Measurements from ENCODE around the gene CEP295NL. TPM values are rescaled to one million over a fixed set of nuclear protein-coding genes. Genes with fewer than 3 reads are reported as not detected.

The CEP295NL gene
- total and polyA plus RNA-seq, 2 of the 13 experiments (the other 11 are each of a cell fraction or from before 2014, with no cell fraction given): not detected

DNA sequence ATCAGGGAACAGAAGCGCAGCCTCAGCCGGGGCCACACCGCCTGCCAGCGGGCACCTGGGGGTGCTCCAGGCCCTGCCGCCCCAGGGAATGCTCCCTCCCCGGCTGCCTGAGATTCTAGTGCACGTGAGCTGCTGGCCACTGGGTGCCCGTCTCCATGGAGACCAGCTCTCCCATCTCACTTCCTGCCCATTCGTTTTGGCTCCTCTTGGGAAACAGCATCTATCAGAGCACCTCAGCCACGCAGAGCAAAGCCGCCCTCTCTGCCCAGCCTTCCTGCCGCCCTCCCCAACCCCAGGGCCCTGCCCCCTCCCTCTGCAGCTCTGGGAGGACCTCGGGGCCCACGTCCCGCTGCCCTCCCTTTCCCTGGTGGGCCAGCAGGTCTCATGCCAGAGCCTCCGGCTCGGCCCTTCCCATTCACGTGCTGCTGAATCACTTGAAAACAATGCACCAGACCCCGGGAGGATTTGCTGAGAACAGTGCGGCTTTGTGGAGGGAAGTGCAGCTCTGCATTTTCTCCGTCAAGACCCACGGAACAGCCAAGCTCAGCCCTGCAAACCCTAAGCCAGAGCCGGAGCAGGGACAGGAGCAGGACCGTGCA lies 19.4 kb downstream of the CEP295NL start (continued):
- TF ChIP-seq, protein P1, sequence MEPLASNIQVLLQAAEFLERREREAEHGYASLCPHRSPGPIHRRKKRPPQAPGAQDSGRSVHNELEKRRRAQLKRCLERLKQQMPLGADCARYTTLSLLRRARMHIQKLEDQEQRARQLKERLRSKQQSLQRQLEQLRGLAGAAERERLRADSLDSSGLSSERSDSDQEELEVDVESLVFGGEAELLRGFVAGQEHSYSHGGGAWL (CRISPR knock-in tag; IDR thresholded peaks at IDR 0.05): no peak; the same call in 1 of the 2 replicates
- no peak for TF ChIP-seq GATAD1 (CRISPR knock-in tag; IDR thresholded peaks at IDR 0.05)
- no peak for TF ChIP-seq POLR2AphosphoS2 (IDR thresholded peaks at IDR 0.05; ENCODE audit: low read depth, low read length)
- TF ChIP-seq, protein P2, sequence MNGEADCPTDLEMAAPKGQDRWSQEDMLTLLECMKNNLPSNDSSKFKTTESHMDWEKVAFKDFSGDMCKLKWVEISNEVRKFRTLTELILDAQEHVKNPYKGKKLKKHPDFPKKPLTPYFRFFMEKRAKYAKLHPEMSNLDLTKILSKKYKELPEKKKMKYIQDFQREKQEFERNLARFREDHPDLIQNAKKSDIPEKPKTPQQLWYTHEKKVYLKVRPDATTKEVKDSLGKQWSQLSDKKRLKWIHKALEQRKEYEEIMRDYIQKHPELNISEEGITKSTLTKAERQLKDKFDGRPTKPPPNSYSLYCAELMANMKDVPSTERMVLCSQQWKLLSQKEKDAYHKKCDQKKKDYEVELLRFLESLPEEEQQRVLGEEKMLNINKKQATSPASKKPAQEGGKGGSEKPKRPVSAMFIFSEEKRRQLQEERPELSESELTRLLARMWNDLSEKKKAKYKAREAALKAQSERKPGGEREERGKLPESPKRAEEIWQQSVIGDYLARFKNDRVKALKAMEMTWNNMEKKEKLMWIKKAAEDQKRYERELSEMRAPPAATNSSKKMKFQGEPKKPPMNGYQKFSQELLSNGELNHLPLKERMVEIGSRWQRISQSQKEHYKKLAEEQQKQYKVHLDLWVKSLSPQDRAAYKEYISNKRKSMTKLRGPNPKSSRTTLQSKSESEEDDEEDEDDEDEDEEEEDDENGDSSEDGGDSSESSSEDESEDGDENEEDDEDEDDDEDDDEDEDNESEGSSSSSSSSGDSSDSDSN (CRISPR knock-in tag; IDR thresholded peaks at IDR 0.05): peak; percentile 48; the same call in 1 of the 2 replicates
- TF ChIP-seq KDM3A (CRISPR knock-in tag; IDR thresholded peaks at IDR 0.05; ENCODE audit: low read depth): peak; percentile 12; the same call in 1 of the 2 replicates
- TF ChIP-seq JUNB (CRISPR knock-in tag; IDR thresholded peaks at IDR 0.05; ENCODE audit: borderline replicate concordance): no peak
- TF ChIP-seq, protein P3, sequence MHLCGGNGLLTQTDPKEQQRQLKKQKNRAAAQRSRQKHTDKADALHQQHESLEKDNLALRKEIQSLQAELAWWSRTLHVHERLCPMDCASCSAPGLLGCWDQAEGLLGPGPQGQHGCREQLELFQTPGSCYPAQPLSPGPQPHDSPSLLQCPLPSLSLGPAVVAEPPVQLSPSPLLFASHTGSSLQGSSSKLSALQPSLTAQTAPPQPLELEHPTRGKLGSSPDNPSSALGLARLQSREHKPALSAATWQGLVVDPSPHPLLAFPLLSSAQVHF (CRISPR knock-in tag; IDR thresholded peaks at IDR 0.05): no peak
- TF ChIP-seq, protein P4, sequence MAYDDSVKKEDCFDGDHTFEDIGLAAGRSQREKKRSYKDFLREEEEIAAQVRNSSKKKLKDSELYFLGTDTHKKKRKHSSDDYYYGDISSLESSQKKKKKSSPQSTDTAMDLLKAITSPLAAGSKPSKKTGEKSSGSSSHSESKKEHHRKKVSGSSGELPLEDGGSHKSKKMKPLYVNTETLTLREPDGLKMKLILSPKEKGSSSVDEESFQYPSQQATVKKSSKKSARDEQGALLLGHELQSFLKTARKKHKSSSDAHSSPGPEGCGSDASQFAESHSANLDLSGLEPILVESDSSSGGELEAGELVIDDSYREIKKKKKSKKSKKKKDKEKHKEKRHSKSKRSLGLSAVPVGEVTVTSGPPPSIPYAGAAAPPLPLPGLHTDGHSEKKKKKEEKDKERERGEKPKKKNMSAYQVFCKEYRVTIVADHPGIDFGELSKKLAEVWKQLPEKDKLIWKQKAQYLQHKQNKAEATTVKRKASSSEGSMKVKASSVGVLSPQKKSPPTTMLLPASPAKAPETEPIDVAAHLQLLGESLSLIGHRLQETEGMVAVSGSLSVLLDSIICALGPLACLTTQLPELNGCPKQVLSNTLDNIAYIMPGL (CRISPR knock-in tag; IDR thresholded peaks at IDR 0.05; ENCODE audit: borderline replicate concordance in 1 of 2, low read depth in 1 of 2): peak in 1 of 2 experiments; percentile 50; a peak in 2 of 4 replicates
- TF ChIP-seq ZNF788 (CRISPR knock-in tag; IDR thresholded peaks at IDR 0.05; ENCODE audit: borderline replicate concordance): 0 out of 2 replicates have a peak, but pooled peaks have one; percentile 17
- TF ChIP-seq MYNN (CRISPR knock-in tag; IDR thresholded peaks at IDR 0.05; ENCODE audit: low read depth): peak; percentile 84; the same call in 1 of the 2 replicates
- no peak for TF ChIP-seq SOX6 (IDR thresholded peaks at IDR 0.05)
- peak; percentile 74 for TF ChIP-seq SOX6 (CRISPR knock-in tag; IDR thresholded peaks at IDR 0.05)
- TF ChIP-seq RFX3 (CRISPR knock-in tag; IDR thresholded peaks at IDR 0.05): peak; percentile 65
- TF ChIP-seq, protein P5, sequence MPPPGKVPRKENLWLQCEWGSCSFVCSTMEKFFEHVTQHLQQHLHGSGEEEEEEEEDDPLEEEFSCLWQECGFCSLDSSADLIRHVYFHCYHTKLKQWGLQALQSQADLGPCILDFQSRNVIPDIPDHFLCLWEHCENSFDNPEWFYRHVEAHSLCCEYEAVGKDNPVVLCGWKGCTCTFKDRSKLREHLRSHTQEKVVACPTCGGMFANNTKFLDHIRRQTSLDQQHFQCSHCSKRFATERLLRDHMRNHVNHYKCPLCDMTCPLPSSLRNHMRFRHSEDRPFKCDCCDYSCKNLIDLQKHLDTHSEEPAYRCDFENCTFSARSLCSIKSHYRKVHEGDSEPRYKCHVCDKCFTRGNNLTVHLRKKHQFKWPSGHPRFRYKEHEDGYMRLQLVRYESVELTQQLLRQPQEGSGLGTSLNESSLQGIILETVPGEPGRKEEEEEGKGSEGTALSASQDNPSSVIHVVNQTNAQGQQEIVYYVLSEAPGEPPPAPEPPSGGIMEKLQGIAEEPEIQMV (CRISPR knock-in tag; IDR thresholded peaks at IDR 0.05; ENCODE audit: low read depth): 0 out of 2 replicates have a peak, but pooled peaks have one; percentile 8
- no peak for TF ChIP-seq HOXA7 (CRISPR knock-in tag; IDR thresholded peaks at IDR 0.05)
- TF ChIP-seq ZNF263 (CRISPR knock-in tag; IDR thresholded peaks at IDR 0.05): peak; percentile 43
- TF ChIP-seq, protein P6, sequence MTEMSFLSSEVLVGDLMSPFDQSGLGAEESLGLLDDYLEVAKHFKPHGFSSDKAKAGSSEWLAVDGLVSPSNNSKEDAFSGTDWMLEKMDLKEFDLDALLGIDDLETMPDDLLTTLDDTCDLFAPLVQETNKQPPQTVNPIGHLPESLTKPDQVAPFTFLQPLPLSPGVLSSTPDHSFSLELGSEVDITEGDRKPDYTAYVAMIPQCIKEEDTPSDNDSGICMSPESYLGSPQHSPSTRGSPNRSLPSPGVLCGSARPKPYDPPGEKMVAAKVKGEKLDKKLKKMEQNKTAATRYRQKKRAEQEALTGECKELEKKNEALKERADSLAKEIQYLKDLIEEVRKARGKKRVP (CRISPR knock-in tag; IDR thresholded peaks at IDR 0.05): no peak
- TF ChIP-seq REXO4 (CRISPR knock-in tag; IDR thresholded peaks at IDR 0.05; ENCODE audit: borderline replicate concordance): no peak
- peak; percentile 37; the same call in 1 of the 2 replicates for TF ChIP-seq MAF1 (CRISPR knock-in tag; IDR thresholded peaks at IDR 0.05; ENCODE audit: borderline replicate concordance)
- no peak for TF ChIP-seq ZMYM2 (CRISPR knock-in tag; IDR thresholded peaks at IDR 0.05)
- peak; percentile 72; the same call in 1 of the 2 replicates for TF ChIP-seq ZNF274 (CRISPR knock-in tag; IDR thresholded peaks at IDR 0.05)
- TF ChIP-seq KDM2A (CRISPR knock-in tag; IDR thresholded peaks at IDR 0.05; ENCODE audit: borderline replicate concordance, low read depth): peak; percentile 46; the same call in 1 of the 2 replicates

Data from HepG2 (cell line).